HEK293 (cell line): ENCODE results near the gene PDGFC.

Source experiments
- ATF2 ChIP-seq: fragments of 450-650 bp; formaldehyde crosslinking; IDR thresholded peaks from 2 replicates; pipeline ENCODE4 v1.5.1; 2016; ENCODE audit warnings: missing biosample characterization, missing genetic modification characterization, low read depth
- BCL11A ChIP-seq: fragments of 450-650 bp; formaldehyde crosslinking; IDR thresholded peaks from 2 replicates; pipeline ENCODE4 v1.5.1; 2016; ENCODE audit warnings: low read depth, missing biosample characterization, missing genetic modification characterization
- KLF16 ChIP-seq: fragments of 450-650 bp; formaldehyde crosslinking; IDR thresholded peaks from 2 replicates; pipeline ENCODE4 v1.5.1; 2017; ENCODE audit warnings: missing biosample characterization, missing genetic modification characterization
- OSR2 ChIP-seq: fragments of 450-650 bp; formaldehyde crosslinking; IDR thresholded peaks from 2 replicates; pipeline ENCODE4 v1.5.1; 2016; ENCODE audit warnings: missing biosample characterization, missing genetic modification characterization
- PRDM1 ChIP-seq: fragments of 450-650 bp; formaldehyde crosslinking; IDR thresholded peaks from 2 replicates; pipeline ENCODE4; 2016; ENCODE audit warnings: missing biosample characterization, missing genetic modification characterization
- REST ChIP-seq: fragments of 450-650 bp; formaldehyde crosslinking; IDR thresholded peaks from 2 replicates; pipeline ENCODE4 v1.5.1; 2016; ENCODE audit warnings: missing biosample characterization, missing genetic modification characterization
- TSHZ1 ChIP-seq: fragments of 450-650 bp; formaldehyde crosslinking; IDR thresholded peaks from 2 replicates; pipeline ENCODE4 v1.5.1; 2016; ENCODE audit warnings: missing biosample characterization, missing genetic modification characterization, borderline replicate concordance
- ZBTB7A ChIP-seq: fragments of 450-650 bp; formaldehyde crosslinking; IDR thresholded peaks from 2 replicates; pipeline ENCODE4 v1.5.1; 2016; ENCODE audit warnings: low read depth, missing biosample characterization, missing genetic modification characterization
- ZNF10 ChIP-seq: fragments of 450-650 bp; formaldehyde crosslinking; IDR thresholded peaks from 2 replicates; pipeline ENCODE4 v1.5.1; 2017; ENCODE audit warnings: missing biosample characterization, missing genetic modification characterization
- ZNF169 ChIP-seq: fragments of 450-650 bp; formaldehyde crosslinking; IDR thresholded peaks from 2 replicates; pipeline ENCODE4 v1.5.1; 2016; ENCODE audit warnings: missing biosample characterization, missing genetic modification characterization
- ZNF221 ChIP-seq: fragments of 450-650 bp; formaldehyde crosslinking; IDR thresholded peaks from 2 replicates; pipeline ENCODE4 v1.5.1; 2017; ENCODE audit warnings: missing biosample characterization, missing genetic modification characterization, borderline replicate concordance
- ZNF223 ChIP-seq: fragments of 450-650 bp; formaldehyde crosslinking; IDR thresholded peaks from 2 replicates; pipeline ENCODE4 v1.5.1; 2016; ENCODE audit warnings: missing biosample characterization, missing genetic modification characterization
- ZNF248 ChIP-seq: fragments of 450-650 bp; formaldehyde crosslinking; IDR thresholded peaks from 2 replicates; pipeline ENCODE4 v1.5.1; 2017; ENCODE audit warnings: missing biosample characterization, missing genetic modification characterization
- ZNF292 ChIP-seq: fragments of 450-650 bp; formaldehyde crosslinking; IDR thresholded peaks from 2 replicates; pipeline ENCODE4 v1.5.1; 2016; ENCODE audit warnings: low read depth, missing biosample characterization, missing genetic modification characterization, borderline replicate concordance
- ZNF324 ChIP-seq: fragments of 450-650 bp; formaldehyde crosslinking; IDR thresholded peaks from 2 replicates; pipeline ENCODE4 v1.5.1; 2016; ENCODE audit warnings: missing biosample characterization, missing genetic modification characterization
- ZNF341 ChIP-seq: fragments of 450-650 bp; formaldehyde crosslinking; IDR thresholded peaks from 2 replicates; pipeline ENCODE4; 2016; ENCODE audit warnings: low read depth, missing biosample characterization, missing genetic modification characterization
- ZNF362 ChIP-seq: fragments of 450-650 bp; formaldehyde crosslinking; IDR thresholded peaks from 2 replicates; pipeline ENCODE4 v1.5.1; 2016; ENCODE audit warnings: missing biosample characterization, missing genetic modification characterization
- ZNF366 ChIP-seq: fragments of 450-650 bp; formaldehyde crosslinking; conservative IDR thresholded peaks from 2 replicates; pipeline ENCODE4 v1.5.1; 2016; ENCODE audit warnings: missing biosample characterization, missing genetic modification characterization
- ZNF394 ChIP-seq: fragments of 450-650 bp; formaldehyde crosslinking; IDR thresholded peaks from 2 replicates; pipeline ENCODE4 v1.5.1; 2016; ENCODE audit warnings: missing biosample characterization, missing genetic modification characterization, mild to moderate bottlenecking, moderate library complexity, borderline replicate concordance
- ZNF521 ChIP-seq: fragments of 450-650 bp; formaldehyde crosslinking; IDR thresholded peaks from 2 replicates; pipeline ENCODE4 v1.5.1; 2017; ENCODE audit warnings: missing biosample characterization, mild to moderate bottlenecking, missing genetic modification characterization
- ZNF549 ChIP-seq: fragments of 450-650 bp; IDR thresholded peaks from 2 replicates; pipeline ENCODE4 v1.5.1; 2018; ENCODE audit warnings: missing biosample characterization, missing genetic modification characterization, mild to moderate bottlenecking, inconsistent platforms, moderate library complexity
- ZNF555 ChIP-seq: fragments of 450-650 bp; formaldehyde crosslinking; conservative IDR thresholded peaks from 2 replicates; pipeline ENCODE4 v1.5.1; 2017; ENCODE audit warnings: missing biosample characterization, mild to moderate bottlenecking, missing genetic modification characterization, inconsistent platforms
- ZNF580 ChIP-seq: fragments of 450-650 bp; formaldehyde crosslinking; IDR thresholded peaks from 2 replicates; pipeline ENCODE4 v1.5.1; 2016; ENCODE audit warnings: missing biosample characterization, missing genetic modification characterization
- ZNF645 ChIP-seq: fragments of 450-650 bp; formaldehyde crosslinking; IDR thresholded peaks from 2 replicates; pipeline ENCODE4; 2016; ENCODE audit warnings: missing biosample characterization, missing genetic modification characterization
- ZNF677 ChIP-seq: fragments of 450-650 bp; IDR thresholded peaks from 2 replicates; pipeline ENCODE4 v1.5.0; 2018; ENCODE audit warnings: missing biosample characterization, mild to moderate bottlenecking, missing genetic modification characterization, moderate library complexity
- ZNF830 ChIP-seq: fragments of 450-650 bp; IDR thresholded peaks from 2 replicates; pipeline ENCODE4 v1.5.0; 2018; ENCODE audit warnings: missing biosample characterization, missing genetic modification characterization, low read depth, mild to moderate bottlenecking, moderate library complexity
- ZSCAN30 ChIP-seq: fragments of 450-650 bp; IDR thresholded peaks from 2 replicates; pipeline ENCODE4 v1.5.1; 2018; ENCODE audit warnings: missing biosample characterization, mild to moderate bottlenecking, missing genetic modification characterization, moderate library complexity

The PDGFC gene

GRCh38 chr4:156771171-156771837 lies 200.3 kb downstream of the PDGFC start (continued):
- 0 out of 2 replicates have a peak, but pooled peaks have one; percentile 9 for TF ChIP-seq ZNF341 (tag by site-specific recombination)
- no peak for TF ChIP-seq ZNF521 (tag by site-specific recombination)
- no peak for TF ChIP-seq ZNF10 (tag by site-specific recombination)
- peak; percentile 75 for TF ChIP-seq PRDM1 (tag by site-specific recombination)
- TF ChIP-seq ZNF362 (tag by site-specific recombination), result 0 out of 2 replicates have a peak, but pooled peaks have one; percentile 21
- TF ChIP-seq OSR2 (tag by site-specific recombination), result peak; percentile 19; the same call in 1 of the 2 replicates
- TF ChIP-seq ZNF221 (tag by site-specific recombination), result no peak
- TF ChIP-seq KLF16 (tag by site-specific recombination), result no peak
- TF ChIP-seq ZNF324 (tag by site-specific recombination), result no peak
- TF ChIP-seq ZNF248 (tag by site-specific recombination), result no peak
- no peak for TF ChIP-seq ZNF580 (tag by site-specific recombination)
- no peak for TF ChIP-seq ZNF223 (tag by site-specific recombination)
- TF ChIP-seq ZNF677 (tag by site-specific recombination), result no peak
- TF ChIP-seq ZNF645 (tag by site-specific recombination), result no peak
- TF ChIP-seq ZNF555 (tag by site-specific recombination), result no peak
- no peak for TF ChIP-seq ZBTB7A (tag by site-specific recombination)
- no peak for TF ChIP-seq ZNF169
- no peak for TF ChIP-seq TSHZ1 (tag by site-specific recombination)
- peak; percentile 31 for TF ChIP-seq ZNF366
- peak; percentile 62; the same call in 1 of the 2 replicates for TF ChIP-seq ZSCAN30 (tag by site-specific recombination)
- no peak for TF ChIP-seq ZNF394 (tag by site-specific recombination)
- TF ChIP-seq REST (tag by site-specific recombination), result peak; percentile 81
- no peak for TF ChIP-seq BCL11A
- TF ChIP-seq ZNF292, result no peak
- TF ChIP-seq ZNF549 (tag by site-specific recombination), result no peak
- no peak for TF ChIP-seq ATF2 (tag by site-specific recombination)
- no peak for TF ChIP-seq ZNF830 (tag by site-specific recombination)
